NOMO-1 (cell line): ENCODE measurements around the gene SERTAD4.

Source experiments
- DNase-seq, 2 experiments: peaks; one replicate each; lab custom pipeline; 2025; ENCODE audit not compliant: unreplicated experiment in 2 of 2; lab: John Stamatoyannopoulos, UW

Gene SERTAD4

DNA sequence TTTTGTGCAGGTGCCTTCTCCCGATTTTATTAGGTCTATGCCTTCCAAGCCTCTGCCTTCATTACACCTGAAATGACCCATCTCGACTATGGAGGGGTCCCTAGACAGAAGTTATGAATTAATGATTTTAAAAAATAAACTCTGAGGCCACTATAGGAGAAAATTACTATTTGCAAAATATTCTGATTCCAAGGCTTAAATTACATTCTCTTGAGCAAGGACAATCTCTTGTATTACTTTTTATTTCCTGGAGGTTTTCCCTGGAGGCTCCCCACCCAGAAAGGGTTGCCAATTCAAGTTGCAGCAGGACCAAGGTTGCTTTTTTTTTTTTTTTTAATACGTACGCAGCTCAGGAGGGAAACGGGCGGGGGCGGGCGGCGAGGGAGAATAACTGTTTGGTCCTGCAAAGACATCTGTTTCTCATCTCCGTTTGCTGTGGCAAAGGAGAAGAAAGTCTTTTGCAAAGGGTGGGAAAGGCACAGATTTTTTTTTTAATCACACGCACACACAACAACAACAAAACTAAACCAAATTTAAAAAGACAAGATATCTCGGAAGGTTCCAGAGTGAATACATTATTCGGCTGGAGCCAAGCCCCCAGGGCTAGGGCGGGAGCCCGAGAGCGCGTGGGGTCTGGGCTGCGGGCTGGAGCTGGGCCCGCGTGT, 618 bp upstream of the SERTAD4 start:
- no peak for DNase-seq

DNA sequence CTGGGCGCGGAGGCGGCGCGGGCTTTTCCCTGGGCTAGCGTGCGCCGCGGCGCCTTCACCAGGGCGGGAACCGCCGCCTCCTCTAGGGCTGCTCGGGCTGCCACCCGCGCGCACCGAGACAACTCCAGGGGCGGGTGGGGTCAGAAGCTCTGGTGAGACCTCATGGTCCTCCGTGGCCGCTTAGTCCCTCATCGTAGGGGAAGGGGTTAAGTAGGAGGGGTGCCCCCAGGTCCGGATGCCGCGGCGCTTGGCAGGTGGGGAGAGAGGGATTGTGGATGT, 559 bp downstream of the SERTAD4 start:
- no peak for DNase-seq

DNA sequence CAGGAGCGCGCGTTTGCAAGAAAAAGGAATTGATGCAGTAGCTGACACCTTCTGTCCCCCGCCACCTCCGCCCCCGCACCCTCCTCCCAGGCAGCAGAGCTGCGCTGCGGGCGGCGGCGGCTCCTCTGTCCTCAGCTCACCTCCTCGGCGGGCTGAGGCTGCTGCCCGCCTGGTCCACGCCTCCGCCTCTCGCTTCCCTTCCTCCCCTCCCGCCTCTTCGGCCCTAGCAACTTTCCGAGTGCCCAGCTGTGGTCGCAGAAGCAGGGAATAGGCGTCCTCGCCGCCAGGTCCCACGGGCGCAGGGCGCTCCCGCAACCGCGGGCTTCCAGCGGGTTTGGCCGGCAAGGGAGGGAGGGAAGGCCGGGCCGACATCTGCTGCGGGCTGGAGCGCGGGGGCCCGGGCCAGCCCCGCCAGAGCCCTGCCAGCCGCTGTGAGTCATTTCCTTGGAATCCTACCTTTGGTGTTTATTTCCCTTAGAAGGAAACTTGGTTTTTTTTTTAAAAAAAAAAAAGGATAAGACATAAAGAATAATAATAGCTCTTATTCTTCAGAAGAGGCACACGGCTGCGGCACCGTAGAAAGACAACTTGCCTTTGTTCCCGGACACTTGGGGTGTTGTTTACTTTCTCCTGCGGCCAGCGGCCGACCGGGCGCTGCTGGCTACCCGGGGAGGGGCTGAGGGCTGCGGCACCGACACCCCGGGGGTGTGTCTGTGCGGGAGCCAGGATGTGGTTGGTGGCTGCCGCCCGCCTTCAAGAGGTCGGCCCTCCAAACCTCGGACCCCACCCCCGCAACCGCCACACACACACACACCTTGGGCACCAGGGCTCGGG, 1.1 kb downstream of the SERTAD4 start:
- DNase-seq: no peak

DNA sequence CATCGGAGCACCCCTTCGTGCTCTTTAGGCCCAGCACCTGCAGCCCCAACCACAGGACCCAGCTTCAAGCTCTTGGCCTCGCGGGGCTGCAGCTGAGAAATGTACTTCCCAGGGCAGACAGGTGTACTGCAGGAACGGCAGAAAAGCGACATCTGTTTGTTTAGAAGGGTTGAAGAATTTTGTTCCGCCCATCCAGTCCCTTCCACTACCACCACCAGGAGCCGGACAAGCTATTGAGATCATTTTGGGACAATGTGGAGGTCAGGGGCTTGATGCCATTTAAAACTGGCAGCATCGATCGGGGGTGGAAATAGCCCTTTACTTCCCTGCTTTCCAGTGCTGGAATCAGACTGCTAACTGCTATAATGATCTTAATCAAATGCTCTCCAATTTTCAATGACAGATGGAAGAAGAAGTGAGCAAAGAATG, 1.7 kb downstream of the SERTAD4 start:
- DNase-seq: no peak

DNA sequence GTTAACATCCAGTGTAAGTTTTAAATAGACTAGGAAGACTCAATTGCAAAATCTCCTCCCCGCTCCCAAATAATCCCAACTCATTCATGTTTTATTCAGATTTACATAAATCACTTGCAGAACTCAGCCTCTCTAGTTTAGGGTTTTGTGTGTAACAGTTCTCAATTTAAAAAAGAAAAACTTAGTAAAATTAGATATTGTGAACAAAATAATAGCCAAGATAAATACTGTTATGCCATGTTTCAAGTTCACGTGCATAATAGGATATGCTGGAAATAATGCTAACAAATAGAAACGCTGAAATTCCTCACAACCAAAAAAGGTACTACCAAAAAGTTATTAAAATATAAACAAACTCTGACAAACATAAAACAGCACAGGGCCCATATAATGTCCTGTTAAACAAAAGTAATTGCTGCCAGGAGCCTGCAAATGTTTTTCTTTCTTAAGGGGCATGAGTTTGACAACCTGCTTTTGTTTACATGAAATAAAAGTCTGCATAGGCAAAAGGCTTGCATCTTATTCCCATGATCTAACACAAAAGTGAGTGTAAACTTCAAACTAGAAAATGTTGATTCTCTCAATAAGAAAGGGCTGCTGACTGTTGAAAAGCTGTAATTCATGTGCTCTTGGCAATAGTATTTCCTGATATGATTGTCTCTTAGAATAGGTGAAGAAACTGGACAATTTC, 2.9 kb downstream of the SERTAD4 start:
- no peak for DNase-seq

DNA sequence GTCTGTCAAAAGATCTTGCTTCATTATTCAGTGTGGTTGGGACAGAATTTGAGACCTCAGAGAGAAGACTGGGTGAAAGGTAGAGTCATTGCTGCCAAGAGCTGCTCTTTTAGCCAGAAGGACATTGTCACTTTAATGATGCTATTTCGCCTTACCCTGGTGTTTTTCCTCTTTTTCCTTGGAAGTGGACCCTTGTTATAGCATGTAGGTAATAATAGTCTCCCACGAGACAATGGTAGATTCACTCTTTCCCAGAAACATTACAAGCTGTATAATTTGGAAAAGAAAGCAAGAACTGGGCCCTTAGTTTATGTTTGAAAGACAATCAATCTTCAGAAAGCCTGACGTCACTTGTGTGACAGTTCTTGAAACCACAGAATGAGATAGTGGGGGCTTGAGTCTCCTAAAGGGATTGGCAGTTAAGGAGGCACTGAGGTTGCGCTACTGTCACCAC, 3.8 kb downstream of the SERTAD4 start:
- no peak for DNase-seq

DNA sequence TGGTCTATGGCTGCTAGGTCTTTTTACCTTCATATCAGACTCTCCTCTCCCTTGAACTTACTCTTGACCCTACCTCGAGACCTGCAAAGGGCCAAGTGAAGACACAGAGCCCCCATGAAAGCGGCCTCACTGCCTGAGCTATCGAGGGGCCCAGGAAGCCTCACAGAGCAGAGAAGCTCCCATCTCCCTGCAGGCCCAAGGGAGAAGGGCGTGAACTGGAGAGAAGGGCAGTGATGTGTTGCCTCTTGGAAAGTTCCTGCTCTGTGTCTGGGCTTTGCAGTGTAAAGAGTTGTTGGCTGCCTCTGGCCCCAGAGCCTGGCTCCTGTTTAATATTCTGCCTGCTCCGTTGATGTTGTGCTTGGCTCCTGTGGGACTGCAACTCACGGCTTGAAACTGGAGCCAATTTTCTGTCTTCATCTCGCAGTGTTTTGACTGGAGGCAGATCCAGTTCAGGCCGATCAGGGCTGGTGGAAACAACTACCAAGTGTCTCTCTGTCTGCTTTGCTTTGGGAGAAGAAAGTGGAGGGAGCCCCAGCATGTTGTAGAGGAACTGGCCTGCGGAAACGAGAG, 4.3 kb downstream of the SERTAD4 start:
- DNase-seq: no peak

DNA sequence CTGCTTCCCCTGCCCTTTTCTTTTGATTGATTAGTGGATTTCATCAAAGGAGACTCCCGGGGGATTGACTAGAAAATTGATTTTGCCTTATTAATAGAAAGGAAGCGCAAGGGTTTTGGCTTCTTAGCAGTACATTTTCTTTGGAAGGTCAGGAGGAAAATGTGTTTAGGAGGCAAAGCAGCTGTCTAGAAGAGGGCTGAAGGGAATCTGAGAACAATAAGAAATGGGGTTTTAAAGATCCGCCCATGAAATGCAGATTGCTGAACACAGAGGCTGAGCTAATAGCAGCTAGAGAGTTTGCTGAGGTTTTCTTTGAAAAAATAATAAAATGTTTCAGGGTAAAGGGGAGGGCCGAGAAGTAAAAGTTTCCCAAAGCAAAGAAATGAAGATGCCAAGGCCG, 4.9 kb downstream of the SERTAD4 start:
- DNase-seq: no peak

DNA sequence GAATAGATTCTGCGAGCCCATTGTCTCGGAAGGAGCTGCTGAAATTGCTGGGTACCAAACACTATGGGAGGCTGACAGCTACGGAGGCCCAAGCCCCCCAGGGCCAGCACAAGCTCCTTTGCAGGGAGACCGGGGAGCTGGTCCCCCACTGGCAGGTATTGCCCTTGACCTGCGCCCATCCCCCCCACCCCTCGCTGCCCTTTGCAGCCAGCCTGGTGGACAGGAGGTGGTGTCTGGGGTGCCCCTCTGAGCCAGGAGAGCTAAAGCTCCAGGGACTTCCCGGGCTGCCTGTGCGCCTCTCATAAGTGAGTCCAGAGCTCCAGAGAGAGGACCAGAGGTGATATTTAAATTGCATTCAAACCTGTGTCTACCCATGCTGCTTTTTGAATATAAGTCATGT, 5.4 kb downstream of the SERTAD4 start:
- no peak for DNase-seq

DNA sequence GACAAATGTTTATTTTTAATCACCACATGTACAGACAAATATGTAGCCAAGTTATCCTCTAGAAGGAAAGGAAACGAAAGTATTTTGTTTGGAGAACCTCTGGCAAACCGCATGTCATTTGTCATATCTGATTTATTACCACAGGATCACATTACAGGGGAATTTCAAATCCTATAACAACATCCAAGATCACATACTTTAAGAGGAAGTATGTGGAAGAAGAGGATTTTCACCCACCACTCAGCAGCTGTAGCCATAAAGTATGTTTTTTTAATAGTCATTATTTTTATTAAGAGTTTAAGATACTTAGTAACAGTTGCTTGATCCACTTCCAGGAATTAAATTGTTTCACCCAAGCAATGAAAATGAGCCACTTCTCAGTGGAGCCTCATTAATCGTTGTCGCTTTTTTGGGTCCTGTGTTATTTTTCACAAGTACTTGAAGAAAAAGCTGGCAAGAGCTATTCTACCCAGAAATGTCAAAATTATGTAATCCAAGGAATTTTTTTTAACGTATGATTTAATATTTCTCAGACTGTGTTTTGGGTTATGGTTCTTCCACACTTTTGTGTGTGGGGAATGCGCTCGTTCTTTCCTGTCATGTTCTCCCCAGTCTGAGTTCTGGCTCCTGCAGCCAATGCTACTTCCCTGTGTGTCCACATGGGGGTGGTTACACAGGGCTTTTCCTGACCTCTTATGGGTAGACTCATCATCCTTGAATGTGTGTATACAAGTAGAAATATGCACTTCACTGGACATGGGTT, 6.9 kb downstream of the SERTAD4 start:
- DNase-seq: no peak

DNA sequence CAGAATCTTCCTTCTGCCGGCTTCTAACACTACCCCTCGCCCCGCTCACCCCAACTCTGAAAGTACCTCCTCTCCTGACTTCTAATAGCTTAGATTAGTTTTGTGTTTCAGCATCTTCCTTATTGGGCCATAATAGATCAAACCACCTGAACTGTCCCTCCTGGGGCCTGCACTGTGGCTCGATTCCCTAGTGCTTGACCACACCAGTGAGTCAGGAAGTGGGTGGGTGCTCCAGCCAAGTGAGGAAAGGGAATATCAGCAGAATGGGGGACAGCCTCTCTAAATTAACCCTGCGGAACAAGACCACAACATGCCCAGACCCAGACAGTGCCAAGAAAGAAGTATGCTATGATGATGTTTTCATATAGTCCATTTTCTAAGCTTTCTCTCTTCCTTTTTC, 8.5 kb downstream of the SERTAD4 start:
- no peak for DNase-seq

DNA sequence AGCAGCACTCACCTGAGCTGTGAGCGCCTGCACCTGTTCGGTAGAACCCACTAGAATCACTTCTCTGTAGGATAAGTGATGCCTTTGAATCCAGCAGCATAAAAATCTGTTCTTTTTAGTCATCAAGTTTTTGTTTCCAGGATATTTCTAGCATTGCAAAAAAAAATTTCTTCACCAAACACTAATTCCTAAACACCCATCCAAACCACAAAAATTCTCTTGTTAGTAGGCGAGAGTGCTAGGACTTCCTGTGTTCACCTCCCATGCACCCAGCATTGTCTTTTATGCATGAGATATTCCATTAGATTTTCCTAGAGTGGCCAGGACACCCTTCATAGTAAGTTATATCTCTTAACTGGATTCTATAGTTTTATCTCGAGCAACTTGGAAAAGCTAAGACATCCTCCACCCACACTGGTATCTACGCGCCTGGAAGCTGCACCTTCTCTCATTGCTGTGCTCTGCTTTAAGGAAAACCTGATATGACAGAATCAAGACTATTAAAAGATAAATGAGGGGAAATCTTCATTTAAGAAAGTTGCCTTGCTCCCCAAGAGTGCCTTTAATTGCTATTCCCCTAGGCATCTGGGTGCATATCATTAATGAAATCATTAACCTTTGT, 12.3 kb downstream of the SERTAD4 start:
- DNase-seq: no peak

DNA sequence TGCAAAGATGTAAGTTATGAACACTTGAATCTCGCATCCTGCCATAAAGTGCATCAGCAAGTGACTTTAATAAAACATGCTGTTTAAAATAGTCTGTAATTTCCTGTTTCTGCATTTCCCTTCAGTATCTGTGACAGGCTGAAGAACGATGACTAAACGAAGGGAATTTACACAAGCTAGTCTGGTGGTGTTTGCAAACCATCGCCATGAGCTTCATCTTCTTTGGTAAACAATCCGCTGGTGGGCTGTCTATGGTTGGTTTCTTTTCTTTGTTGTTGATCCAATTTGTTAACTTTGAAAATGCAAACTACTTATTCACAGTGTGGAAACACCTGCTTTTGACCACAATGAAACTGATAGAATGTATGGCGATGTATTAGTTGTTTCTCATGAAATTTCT, 13.9 kb downstream of the SERTAD4 start:
- DNase-seq: no peak

DNA sequence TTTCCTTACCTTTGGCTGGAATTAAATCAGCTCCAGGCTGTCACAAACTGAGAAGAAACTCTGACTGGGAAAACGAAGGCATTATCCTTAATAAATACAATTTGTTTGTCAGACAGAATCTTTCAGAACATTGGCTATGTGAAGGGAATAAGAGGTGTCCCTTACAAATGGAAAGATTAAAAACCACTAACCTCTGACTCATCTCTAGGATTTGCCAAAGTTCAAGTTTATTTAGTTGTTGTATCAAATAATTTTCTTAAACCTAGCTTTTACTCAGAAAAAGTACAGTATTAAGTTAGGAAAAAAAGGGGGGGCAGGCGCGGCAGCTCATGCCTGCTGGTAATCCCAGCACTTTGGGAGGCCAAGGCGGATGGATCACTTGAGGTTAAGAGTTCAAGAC, 15.7 kb downstream of the SERTAD4 start:
- no peak for DNase-seq

DNA sequence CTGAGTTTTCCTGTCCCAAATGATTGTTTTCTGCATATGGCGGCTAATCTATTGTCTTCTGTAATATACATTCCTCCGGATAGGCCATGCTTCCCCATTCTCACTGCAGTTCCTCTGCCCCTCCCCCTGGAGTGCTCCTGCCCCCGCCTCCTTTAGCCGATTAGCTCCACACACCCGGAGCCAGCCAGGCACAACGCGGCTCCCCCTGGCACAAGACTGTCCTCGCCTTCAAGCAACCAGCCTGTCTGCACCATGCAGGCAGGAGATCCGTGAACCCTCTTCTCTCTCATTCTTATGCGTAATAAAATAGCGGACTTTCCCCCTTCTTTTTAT, 18.0 kb downstream of the SERTAD4 start:
- DNase-seq: no peak

DNA sequence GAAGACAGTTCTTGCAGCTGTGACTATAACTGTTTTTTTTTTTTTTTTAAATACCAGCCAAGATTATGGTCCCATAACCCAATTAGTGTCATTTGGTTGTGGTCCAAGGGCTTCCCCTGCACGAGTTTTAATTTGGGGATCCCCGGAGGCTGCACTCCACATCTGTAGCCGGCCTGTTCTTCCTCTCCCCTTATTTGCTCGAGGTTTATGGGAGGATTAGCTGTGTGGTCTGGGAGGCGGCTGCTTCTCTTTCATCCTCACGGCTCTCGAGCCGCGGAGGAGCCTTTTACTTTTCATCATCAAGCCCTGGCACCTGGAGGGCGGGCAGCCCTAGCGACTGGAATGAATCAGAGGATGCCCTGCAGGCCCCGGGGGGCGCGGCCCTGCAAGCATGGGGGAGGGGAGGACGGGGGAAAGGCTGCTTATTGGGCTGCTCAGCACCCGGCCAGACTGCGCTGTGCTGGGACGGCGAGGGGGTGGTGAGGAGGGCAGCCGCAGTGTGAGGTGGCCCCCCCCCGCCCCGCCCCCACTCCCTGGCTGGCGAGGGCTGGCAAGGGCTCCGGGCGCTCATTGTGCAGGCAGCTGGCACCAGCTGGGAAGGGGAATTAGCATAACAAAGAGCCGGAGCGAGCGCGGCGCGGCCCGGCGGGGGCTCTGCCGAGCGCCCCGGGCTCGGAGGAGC, 18.5 kb downstream of the SERTAD4 start:
- no peak for DNase-seq

DNA sequence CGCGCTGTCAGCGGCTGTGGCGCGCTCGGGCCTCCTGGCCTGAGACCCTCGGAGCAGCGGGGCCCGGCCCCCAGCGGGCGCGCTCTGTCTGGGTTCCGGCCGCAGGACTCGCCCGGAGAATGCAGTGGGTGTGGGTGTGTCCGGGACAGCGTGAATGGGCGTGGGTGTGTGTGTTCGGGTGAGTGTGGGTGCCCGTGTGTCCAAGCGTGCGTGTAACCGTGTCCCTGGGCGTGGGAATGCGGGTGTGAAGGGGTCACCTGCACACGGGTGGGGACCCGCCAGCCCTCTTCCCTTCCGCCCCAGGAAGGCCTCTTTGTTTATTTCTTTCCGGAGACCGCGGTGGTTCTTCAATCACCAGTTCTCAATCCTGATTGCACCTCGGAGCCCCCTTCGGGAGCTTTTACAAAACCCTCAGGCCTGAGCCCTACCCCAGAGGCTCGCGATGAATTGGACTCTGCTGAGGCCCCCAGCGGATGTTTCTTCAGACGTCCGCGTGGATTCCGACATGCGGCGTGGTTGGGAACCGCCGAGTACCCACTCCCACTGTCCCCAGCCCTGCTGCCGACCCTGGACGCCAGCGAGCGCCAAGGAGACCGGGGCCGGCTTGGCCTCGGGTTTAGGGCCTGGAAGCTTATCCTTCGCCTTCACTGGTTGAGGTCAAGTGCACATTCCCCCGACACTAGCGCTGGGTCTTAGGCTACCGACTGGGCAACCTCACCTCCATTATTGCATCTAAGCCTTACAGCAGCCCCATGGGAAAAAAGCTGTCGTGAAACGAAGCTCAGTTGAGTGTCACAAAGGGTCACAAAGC, 19.3 kb downstream of the SERTAD4 start:
- no peak for DNase-seq

DNA sequence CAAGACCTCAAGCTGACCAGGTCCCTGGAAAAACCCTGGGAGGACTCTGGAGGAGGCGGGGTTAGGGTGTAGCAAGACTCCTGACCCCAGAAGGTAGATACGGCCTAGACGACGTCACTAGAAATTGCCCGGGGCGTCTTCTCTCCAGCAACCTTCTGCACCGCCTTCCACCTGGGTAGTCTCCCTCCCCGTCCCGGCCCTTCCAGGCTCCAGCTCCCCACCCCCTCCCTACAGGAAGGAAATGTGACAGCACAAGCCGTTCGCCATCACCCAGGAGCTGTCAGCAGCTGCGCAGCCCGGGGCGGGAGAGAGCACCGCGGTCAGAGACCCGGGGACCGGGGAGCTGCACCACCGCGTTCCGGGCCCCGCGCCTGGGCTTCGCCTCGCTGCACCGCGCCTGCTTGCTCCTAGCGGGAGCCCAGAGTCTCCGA, 20.0 kb downstream of the SERTAD4 start:
- DNase-seq: no peak

DNA sequence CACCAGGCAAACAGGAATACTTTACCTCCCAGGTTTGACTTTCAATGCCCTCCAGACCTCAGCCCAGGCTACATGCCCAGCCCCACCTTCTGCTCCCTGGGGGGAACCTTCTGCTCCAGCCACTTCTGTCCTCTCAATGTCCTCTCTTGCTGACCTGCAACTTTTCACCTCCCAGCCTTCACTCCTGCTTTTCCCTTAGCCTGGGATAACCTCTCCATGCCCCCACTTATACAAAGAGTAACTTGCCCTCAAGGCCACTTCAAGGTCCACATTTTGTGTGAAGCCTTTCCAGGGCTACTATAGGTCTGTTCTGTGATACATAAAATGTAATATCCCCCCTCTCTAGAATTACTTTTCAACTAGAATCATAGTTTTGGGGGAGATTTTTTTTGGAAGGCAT, 21.7 kb downstream of the SERTAD4 start:
- DNase-seq: no peak
